ENCODE measurements around the gene SEC22C. TPM values are rescaled to one million over a fixed set of nuclear protein-coding genes. Genes with fewer than 3 reads are reported as not detected.
A peak's percentile ranks its signal among the peaks of the same experiment; 100 is the strongest.
"Not testable (repeated sequence)": the region's sequence is repeated elsewhere in the genome, so short reads cannot be mapped to it uniquely, and the experiment has no call there.

SEC22C gene
- total RNA-seq, 1 donor from 2014 or later = 31.5 TPM

- intact Hi-C loops (cut with DNase I) = no loop called here
- no peak for DNase-seq (ENCODE audit: low spot score)
Measured at GRCh38 chr3:42588625-42589024, 6.9 kb upstream of the SEC22C start.

GRCh38 chr3:42582474-42583070 is 805 bp upstream of the SEC22C start:
- intact Hi-C loops (cut with DNase I) = loop anchor here (2.0 to 5.0 kb wide), 2 partner anchors 72 to 165 kb away; no protein-coding TSS in a partner anchor
- no peak for DNase-seq (ENCODE audit: low spot score)

- DNase-seq (ENCODE audit: low spot score) = no peak
- intact Hi-C loops (cut with DNase I) = loop anchor here (5.0 kb wide), 1 partner anchor 166 kb away; no protein-coding TSS in a partner anchor
Measured at GRCh38 chr3:42581400-42581708, 413 bp downstream of the SEC22C start.

GRCh38 chr3:42579346-42579745 is 2.4 kb downstream of the SEC22C start:
- intact Hi-C loops (cut with DNase I); DNase-seq (ENCODE audit: low spot score): not testable (repeated sequence)

GRCh38 chr3:42578054-42578453 is 3.7 kb downstream of the SEC22C start:
- intact Hi-C loops (cut with DNase I) = no loop called here
- no peak for DNase-seq (ENCODE audit: low spot score)

GRCh38 chr3:42575137-42575741 is 6.5 kb downstream of the SEC22C start:
- intact Hi-C loops (cut with DNase I) = no loop called here

GRCh38 chr3:42572278-42572677 is 9.5 kb downstream of the SEC22C start:
- intact Hi-C loops (cut with DNase I) = no loop called here
- DNase-seq (ENCODE audit: low spot score) = no peak

More at GRCh38 chr3:42575137-42575741, 6.5 kb downstream of the SEC22C start:
- no peak for DNase-seq (ENCODE audit: low spot score)

- DNase-seq (ENCODE audit: low spot score) = no peak
- intact Hi-C loops (cut with DNase I) = no loop called here
Measured at GRCh38 chr3:42569593-42570142, 12.1 kb downstream of the SEC22C start.

- intact Hi-C loops (cut with DNase I) = no loop called here
- no peak for DNase-seq (ENCODE audit: low spot score)
Measured at GRCh38 chr3:42562047-42562907, 19.5 kb downstream of the SEC22C start.

GRCh38 chr3:42557854-42558253 is 23.9 kb downstream of the SEC22C start:
- DNase-seq (ENCODE audit: low spot score) = no peak
- intact Hi-C loops (cut with DNase I) = no loop called here

GRCh38 chr3:42556817-42557216 is 24.9 kb downstream of the SEC22C start:
- intact Hi-C loops (cut with DNase I); DNase-seq (ENCODE audit: low spot score): not testable (repeated sequence)

- no peak for DNase-seq (ENCODE audit: low spot score)
- intact Hi-C loops (cut with DNase I) = no loop called here
Measured at GRCh38 chr3:42556089-42556632, 25.6 kb downstream of the SEC22C start.

- intact Hi-C loops (cut with DNase I) = no loop called here
- no peak for DNase-seq (ENCODE audit: low spot score)
Measured at GRCh38 chr3:42552830-42553229, 28.9 kb downstream of the SEC22C start.

- intact Hi-C loops (cut with DNase I) = no loop called here
- DNase-seq (ENCODE audit: low spot score) = no peak
Measured at GRCh38 chr3:42550250-42550649, 31.5 kb downstream of the SEC22C start.

GRCh38 chr3:42549131-42549530 is 32.6 kb downstream of the SEC22C start:
- no peak for DNase-seq (ENCODE audit: low spot score)
- intact Hi-C loops (cut with DNase I) = loop anchor here (5.0 to 10.0 kb wide), 2 partner anchors 297 to 654 kb away; no protein-coding TSS in a partner anchor

- peak; percentile 89 for DNase-seq (ENCODE audit: low spot score)
- intact Hi-C loops (cut with DNase I) = loop anchor here (5.0 to 10.0 kb wide), 2 partner anchors 295 to 653 kb away; no protein-coding TSS in a partner anchor
Measured at GRCh38 chr3:42547401-42547945, 34.3 kb downstream of the SEC22C start.

GRCh38 chr3:42546691-42547213 is 35.0 kb downstream of the SEC22C start:
- DNase-seq (ENCODE audit: low spot score) = no peak
- intact Hi-C loops (cut with DNase I) = loop anchor here (5.0 to 10.0 kb wide), 2 partner anchors 294 to 652 kb away; no protein-coding TSS in a partner anchor

- peak; percentile 71 for DNase-seq (ENCODE audit: low spot score)
- intact Hi-C loops (cut with DNase I) = loop anchor here (5.0 to 10.0 kb wide), 2 partner anchors 293 to 651 kb away; no protein-coding TSS in a partner anchor
Measured at GRCh38 chr3:42545284-42545900, 36.4 kb downstream of the SEC22C start.
